ENCODE data around the gene TBC1D22A.

DNA sequence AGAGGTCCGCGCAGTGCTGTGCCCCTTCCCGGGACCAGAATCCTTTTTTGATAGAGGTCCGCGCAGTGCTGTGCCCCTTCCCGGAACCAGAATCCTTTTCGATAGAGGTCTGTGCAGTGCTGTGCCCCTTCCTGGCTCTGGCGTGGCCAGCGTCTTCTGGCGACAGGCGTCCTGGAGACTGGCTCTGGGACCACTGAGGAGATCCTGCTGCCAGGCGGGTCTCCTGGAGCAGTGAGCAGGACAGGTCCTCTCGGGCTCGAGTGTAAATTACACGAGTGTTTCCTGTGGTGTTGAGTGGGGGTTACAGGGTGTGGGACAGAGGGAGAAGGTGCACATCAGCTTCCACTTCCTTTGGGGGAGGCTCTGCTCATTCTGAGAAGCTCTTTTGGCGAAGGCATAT lies 98.1 kb downstream of the TBC1D22A start:
- no peak for TF ChIP-seq POLR2A (IDR thresholded peaks at IDR 0.05)
- no peak for TF ChIP-seq CTCF (IDR thresholded peaks at IDR 0.05)
- no peak for TF ChIP-seq POLR2AphosphoS5 (IDR thresholded peaks at IDR 0.05)
